HG03520 (cell line): ENCODE data around the gene RBM6.

Source experiments
- ATAC-seq: cut with Tn5 transposase; IDR thresholded peaks from one replicate; pipeline ENCODE4 v1.9.1; 2021; ENCODE audit warnings: mild to moderate bottlenecking, moderate library complexity; ENCODE audit not compliant: unreplicated experiment

Gene RBM6

DNA sequence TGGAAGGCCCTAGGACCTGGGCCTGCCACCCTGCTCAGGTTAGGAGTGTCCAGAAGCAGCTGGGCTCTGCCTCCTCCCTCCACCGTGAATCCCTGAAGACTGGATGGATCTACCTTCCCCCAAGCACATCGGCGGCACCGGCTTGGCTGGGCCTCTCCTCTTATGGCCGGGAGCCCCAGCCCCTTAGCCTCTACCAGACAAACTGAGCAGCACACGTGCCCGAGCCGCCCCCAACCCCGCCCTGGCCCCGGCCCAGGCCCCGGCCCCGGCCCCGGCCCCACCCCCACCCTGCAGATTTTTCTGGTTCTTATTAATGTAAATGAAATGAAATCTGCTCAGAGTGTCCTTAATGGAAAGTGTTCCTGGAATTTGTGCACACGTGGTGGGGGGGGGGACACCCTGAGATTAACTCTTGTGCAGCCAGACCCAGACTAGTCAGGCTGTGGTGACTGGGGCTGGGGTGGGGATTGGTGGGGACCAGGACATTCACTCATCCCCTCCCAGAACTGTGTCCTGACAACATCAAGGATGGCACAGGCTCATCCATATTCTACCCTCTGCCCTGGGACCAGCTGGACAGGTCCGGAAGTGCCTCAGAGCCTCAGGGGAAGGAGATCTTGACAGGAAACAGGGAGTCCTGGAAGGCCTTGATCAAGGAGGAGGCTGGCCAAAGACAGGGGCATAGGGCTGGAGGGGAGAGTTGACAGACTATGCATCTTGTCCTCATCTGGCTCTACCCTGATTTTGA is 184.3 kb downstream of the RBM6 start:
- no peak for ATAC-seq

- ATAC-seq: no peak
These were observed 184.8 kb downstream of the RBM6 start for GRCh38 chr3:50124800-50125178.

GRCh38 chr3:50125541-50126286 is 185.8 kb downstream of the RBM6 start:
- ATAC-seq: no peak

DNA sequence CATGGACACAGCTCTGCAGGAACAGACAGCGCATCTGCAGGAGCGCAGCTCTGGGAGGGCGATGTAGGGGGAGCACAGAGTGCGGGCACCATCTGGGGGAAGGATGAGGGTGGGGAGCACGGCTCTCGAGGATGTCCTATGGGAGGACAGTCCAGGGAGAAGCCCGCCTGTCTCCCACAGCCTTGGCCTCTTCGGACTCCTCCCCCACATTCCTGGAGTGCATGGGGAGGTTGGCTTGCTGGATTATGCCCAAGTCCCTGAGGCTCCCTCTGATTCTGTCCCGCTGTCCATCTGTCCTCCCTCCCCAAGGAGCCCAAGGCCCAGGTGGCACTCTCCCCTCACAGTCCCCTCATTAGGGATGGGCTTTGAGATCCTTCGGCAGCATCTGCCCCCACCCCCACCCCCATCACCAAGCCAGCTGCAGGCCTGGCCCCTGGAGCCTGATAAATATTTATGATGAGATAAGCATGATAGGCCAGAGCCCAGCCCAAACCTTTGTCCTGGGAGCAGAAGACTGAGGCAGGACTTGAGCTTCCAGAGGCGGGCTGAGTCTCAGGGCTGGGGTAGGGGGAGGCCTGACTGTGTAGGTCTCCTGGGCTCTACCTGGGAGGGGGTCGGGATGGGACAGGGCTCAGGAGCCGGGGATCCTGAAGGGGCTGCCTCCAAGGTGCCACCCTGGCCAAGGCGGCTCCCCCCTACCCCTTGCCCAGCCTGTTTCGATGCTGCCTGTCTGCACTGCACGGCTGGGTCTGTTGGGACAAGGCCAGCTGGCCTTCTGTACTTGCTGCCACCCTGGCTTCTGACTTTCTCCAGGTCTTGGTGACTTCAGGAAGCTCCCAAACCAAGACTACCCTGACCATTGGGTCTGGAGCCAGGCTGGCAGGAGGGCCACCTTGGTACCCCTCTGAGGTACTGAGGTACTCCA is 186.6 kb downstream of the RBM6 start:
- ATAC-seq: no peak
